GM12878 (cell line): ENCODE results near the gene TXNDC15. TPM values are rescaled to one million over a fixed set of nuclear protein-coding genes. Genes with fewer than 3 reads are reported as not detected.

Experiments used
- CHD4 ChIP-seq: fragments of 200-600 bp; sonication (generic); IDR thresholded peaks from 2 replicates; pipeline ENCODE4 v1.6.1; 2016; ENCODE audit warnings: mild to moderate bottlenecking
- JUNB ChIP-seq: IDR thresholded peaks from 2 replicates; pipeline ENCODE4 v1.6.1; 2016; ENCODE audit warnings: antibody characterized with exemption, mild to moderate bottlenecking
- KDM1A ChIP-seq: fragments of 200-600 bp; sonication (generic); IDR thresholded peaks from 2 replicates; pipeline ENCODE4 v1.6.1; 2016; ENCODE audit warnings: borderline replicate concordance
- LARP7 ChIP-seq: fragments of 450-650 bp; IDR thresholded peaks from 2 replicates; pipeline ENCODE4 v1.6.1; 2017; ENCODE audit warnings: mild to moderate bottlenecking
- MXI1 ChIP-seq: fragments of 150-350 bp; IDR thresholded peaks from 2 replicates; pipeline ENCODE4 v1.6.1; 2011; ENCODE audit warnings: low read depth, mild to moderate bottlenecking, inconsistent platforms, low read length, improper control_type of control experiment
- NFXL1 ChIP-seq: fragments of 450-650 bp; IDR thresholded peaks from 2 replicates; pipeline ENCODE4 v1.6.1; 2017; ENCODE audit warnings: antibody characterized with exemption, mild to moderate bottlenecking, borderline replicate concordance
- PAX5 ChIP-seq: IDR thresholded peaks from 2 replicates; pipeline ENCODE4 v1.6.1; 2011; ENCODE audit warnings: low read depth, low read length, borderline replicate concordance
- RUNX3 ChIP-seq: IDR thresholded peaks from 2 replicates; pipeline ENCODE4 v1.6.1; 2012; ENCODE audit warnings: low read length, inconsistent platforms
- SREBF1 ChIP-seq: IDR thresholded peaks from 2 replicates; pipeline ENCODE4 v1.6.1; 2012; ENCODE audit warnings: mild to moderate bottlenecking, low read length
- STAT3 ChIP-seq: IDR thresholded peaks from 2 replicates; pipeline ENCODE4 v1.6.1; 2011; ENCODE audit warnings: low read depth, low read length, improper control_type of control experiment
- SUPT20H ChIP-seq: IDR thresholded peaks from 2 replicates; pipeline ENCODE4 v1.6.1; 2011; ENCODE audit warnings: low read depth, mild to moderate bottlenecking, low read length, moderate library complexity, borderline replicate concordance; ENCODE audit not compliant: control insufficient read depth
- TCF7 ChIP-seq: IDR thresholded peaks from 2 replicates; pipeline ENCODE4 v1.6.1; 2014; ENCODE audit warnings: antibody characterized with exemption, borderline replicate concordance
- YY1 ChIP-seq: IDR thresholded peaks from 2 replicates; pipeline ENCODE4 v1.6.1; 2011; ENCODE audit warnings: low read depth, mild to moderate bottlenecking, low read length
- polyA plus RNA-seq, 11 experiments: library from polyadenylated mRNA; depleted of rRNA in 4 of 11; unstranded in 6 of 11; stranded (reverse) in 5 of 11; fragments of >200 nt; fragmentation: Nextera tagmentation in 4 of 11; fragmentation: Illumina TruSeq in 1 of 11; extraction: Ambion mirVana in 4 of 11; extraction: Trizol in 1 of 11; gene quantifications; 1 replicate in 1 of 11; 2 replicates in 10 of 11; pipeline versions ENCODE4 v1.2.1 to v1.2.3, GENCODE V29; 2011 to 2016; ENCODE audit warnings: inconsistent platforms in 2 of 11, missing spikeins in 2 of 11, low read depth in 1 of 11
- total RNA-seq, 4 experiments: library from RNA; depleted of rRNA in 3 of 4; stranded (reverse); fragments of >200 nt in 3 of 4; fragmentation: Illumina TruSeq in 1 of 4; extraction: Trizol in 1 of 4; gene quantifications; 2 replicates each; pipeline versions ENCODE4 v1.2.1 to v1.2.3, GENCODE V29; 2013 to 2021
- TF ChIP-seq, protein P1 (sequence below): fragments of 450-650 bp; IDR thresholded peaks from 2 replicates; pipeline ENCODE4 v1.6.1; 2017; ENCODE audit warnings: low read depth, mild to moderate bottlenecking, moderate library complexity
- TF ChIP-seq, protein P2 (sequence below): fragments of 450-650 bp; formaldehyde crosslinking; IDR thresholded peaks from 2 replicates; pipeline ENCODE4 v1.5.0; 2022; ENCODE audit warnings: mild to moderate bottlenecking, missing genetic modification characterization
- TF ChIP-seq, protein P3 (sequence below): IDR thresholded peaks from 2 replicates; pipeline ENCODE4 v1.6.1; 2011; ENCODE audit warnings: borderline replicate concordance, low read depth, mild to moderate bottlenecking, moderate library complexity, mixed read lengths, low read length; ENCODE audit not compliant: insufficient read depth; ENCODE audit errors: extremely low read length
- TF ChIP-seq, protein P4 (sequence below): fragments of 450-650 bp; formaldehyde crosslinking; IDR thresholded peaks from 2 replicates; pipeline ENCODE4 v1.4.0; 2020; ENCODE audit warnings: mild to moderate bottlenecking, moderate library complexity

The TXNDC15 gene
- total and polyA plus RNA-seq, 10 of the 15 experiments (the other 5 are each of a cell fraction or from before 2014, with no cell fraction given) = 8.1 to 60.6 (median 38.1) TPM

DNA sequence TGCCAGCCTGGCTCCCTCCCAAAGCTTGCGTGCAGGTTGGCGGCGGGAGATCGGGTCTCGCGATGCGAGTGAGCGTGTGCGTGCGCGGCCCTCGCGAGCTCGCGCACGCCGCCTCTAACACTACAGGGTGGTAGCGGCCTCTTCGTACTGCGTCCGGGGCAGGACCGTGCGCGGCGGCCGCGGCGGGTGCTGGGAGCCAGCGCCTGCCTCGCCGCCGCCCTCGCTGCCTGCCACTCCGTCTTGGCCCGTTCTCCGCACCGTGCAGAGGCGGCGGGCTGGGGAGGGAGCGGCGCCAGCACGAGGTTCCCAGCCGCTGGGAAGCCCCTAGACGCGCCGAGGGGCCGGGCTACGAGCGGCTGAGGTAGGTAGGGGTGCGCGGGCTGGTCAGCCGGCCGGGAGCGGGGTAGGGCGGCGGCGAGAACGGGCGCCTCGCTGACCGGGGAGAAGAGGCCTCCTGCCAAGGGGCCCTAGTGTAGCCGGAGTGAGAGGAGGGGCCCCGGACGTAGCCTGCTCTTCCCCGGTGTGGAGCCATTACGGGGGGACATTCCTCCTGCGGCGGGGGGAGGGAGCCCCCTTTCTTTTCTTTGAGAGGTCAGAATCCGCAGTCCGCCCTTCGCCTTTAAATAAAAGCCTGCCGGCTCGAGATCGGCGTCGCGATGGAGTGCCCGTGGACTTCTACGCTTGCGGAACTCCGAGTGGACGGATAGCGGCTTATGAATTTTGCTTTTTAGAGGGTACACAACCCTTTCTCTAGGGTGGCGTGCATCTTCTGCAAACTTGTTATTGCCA lies 28.1 kb upstream of the TXNDC15 start, which contains the start of gene C5orf24 (continued):
- TF ChIP-seq, protein P1, sequence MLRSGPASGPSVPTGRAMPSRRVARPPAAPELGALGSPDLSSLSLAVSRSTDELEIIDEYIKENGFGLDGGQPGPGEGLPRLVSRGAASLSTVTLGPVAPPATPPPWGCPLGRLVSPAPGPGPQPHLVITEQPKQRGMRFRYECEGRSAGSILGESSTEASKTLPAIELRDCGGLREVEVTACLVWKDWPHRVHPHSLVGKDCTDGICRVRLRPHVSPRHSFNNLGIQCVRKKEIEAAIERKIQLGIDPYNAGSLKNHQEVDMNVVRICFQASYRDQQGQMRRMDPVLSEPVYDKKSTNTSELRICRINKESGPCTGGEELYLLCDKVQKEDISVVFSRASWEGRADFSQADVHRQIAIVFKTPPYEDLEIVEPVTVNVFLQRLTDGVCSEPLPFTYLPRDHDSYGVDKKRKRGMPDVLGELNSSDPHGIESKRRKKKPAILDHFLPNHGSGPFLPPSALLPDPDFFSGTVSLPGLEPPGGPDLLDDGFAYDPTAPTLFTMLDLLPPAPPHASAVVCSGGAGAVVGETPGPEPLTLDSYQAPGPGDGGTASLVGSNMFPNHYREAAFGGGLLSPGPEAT = peak; percentile 22; the same call in 1 of the 2 replicates
- TF ChIP-seq SUPT20H (no peak), PAX5 (no peak), YY1 (peak; percentile 68), JUNB (no peak), STAT3 (no peak), MXI1 (no peak; the same call in none of the 2 replicates), KDM1A (no peak), NFXL1 (no peak), LARP7 (peak; percentile 100), CHD4 (no peak), TCF7 (no peak), RUNX3 (peak; percentile 11), SREBF1 (no peak; the same call in 1 of the 2 replicates)
- TF ChIP-seq, protein P2, sequence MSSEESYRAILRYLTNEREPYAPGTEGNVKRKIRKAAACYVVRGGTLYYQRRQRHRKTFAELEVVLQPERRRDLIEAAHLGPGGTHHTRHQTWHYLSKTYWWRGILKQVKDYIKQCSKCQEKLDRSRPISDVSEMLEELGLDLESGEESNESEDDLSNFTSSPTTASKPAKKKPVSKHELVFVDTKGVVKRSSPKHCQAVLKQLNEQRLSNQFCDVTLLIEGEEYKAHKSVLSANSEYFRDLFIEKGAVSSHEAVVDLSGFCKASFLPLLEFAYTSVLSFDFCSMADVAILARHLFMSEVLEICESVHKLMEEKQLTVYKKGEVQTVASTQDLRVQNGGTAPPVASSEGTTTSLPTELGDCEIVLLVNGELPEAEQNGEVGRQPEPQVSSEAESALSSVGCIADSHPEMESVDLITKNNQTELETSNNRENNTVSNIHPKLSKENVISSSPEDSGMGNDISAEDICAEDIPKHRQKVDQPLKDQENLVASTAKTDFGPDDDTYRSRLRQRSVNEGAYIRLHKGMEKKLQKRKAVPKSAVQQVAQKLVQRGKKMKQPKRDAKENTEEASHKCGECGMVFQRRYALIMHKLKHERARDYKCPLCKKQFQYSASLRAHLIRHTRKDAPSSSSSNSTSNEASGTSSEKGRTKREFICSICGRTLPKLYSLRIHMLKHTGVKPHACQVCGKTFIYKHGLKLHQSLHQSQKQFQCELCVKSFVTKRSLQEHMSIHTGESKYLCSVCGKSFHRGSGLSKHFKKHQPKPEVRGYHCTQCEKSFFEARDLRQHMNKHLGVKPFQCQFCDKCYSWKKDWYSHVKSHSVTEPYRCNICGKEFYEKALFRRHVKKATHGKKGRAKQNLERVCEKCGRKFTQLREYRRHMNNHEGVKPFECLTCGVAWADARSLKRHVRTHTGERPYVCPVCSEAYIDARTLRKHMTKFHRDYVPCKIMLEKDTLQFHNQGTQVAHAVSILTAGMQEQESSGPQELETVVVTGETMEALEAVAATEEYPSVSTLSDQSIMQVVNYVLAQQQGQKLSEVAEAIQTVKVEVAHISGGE = peak; percentile 35; the same call in 1 of the 2 replicates
- TF ChIP-seq, protein P3, sequence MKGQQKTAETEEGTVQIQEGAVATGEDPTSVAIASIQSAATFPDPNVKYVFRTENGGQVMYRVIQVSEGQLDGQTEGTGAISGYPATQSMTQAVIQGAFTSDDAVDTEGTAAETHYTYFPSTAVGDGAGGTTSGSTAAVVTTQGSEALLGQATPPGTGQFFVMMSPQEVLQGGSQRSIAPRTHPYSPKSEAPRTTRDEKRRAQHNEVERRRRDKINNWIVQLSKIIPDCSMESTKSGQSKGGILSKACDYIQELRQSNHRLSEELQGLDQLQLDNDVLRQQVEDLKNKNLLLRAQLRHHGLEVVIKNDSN = no peak
- TF ChIP-seq, protein P4, sequence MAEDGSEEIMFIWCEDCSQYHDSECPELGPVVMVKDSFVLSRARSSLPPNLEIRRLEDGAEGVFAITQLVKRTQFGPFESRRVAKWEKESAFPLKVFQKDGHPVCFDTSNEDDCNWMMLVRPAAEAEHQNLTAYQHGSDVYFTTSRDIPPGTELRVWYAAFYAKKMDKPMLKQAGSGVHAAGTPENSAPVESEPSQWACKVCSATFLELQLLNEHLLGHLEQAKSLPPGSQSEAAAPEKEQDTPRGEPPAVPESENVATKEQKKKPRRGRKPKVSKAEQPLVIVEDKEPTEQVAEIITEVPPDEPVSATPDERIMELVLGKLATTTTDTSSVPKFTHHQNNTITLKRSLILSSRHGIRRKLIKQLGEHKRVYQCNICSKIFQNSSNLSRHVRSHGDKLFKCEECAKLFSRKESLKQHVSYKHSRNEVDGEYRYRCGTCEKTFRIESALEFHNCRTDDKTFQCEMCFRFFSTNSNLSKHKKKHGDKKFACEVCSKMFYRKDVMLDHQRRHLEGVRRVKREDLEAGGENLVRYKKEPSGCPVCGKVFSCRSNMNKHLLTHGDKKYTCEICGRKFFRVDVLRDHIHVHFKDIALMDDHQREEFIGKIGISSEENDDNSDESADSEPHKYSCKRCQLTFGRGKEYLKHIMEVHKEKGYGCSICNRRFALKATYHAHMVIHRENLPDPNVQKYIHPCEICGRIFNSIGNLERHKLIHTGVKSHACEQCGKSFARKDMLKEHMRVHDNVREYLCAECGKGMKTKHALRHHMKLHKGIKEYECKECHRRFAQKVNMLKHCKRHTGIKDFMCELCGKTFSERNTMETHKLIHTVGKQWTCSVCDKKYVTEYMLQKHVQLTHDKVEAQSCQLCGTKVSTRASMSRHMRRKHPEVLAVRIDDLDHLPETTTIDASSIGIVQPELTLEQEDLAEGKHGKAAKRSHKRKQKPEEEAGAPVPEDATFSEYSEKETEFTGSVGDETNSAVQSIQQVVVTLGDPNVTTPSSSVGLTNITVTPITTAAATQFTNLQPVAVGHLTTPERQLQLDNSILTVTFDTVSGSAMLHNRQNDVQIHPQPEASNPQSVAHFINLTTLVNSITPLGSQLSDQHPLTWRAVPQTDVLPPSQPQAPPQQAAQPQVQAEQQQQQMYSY = no peak
